Caki2 (cell line): ENCODE results near the gene ALPL. TPM values are rescaled to one million over a fixed set of nuclear protein-coding genes. Genes with fewer than 3 reads are reported as not detected.
"Not testable (repeated sequence)": the region's sequence is repeated elsewhere in the genome, so short reads cannot be mapped to it uniquely, and the experiment has no call there.

Source experiments
- DNase-seq: peaks from one replicate; pipeline ENCODE4 v3.0.0-alpha.2; 2015; ENCODE audit warnings: low read depth
- in situ Hi-C: cut with HindIII; loops from 2 replicates; pipeline ENCODE4 v1.10.0; 2016; ENCODE audit warnings: low sequenced_read_pairs, low pct_unique_long_range_greater_than_20kb, mixed read lengths
- total RNA-seq: library from RNA; depleted of rRNA; stranded (reverse); fragments of >200 nt; shearing (Covaris generic); gene quantifications from 2 replicates; pipeline ENCODE4 v1.2.3, GENCODE V29; 2014; ENCODE audit warnings: low replicate concordance

ALPL gene
- total RNA-seq, 1 experiment from 2014 or later, result 0.14 TPM

- in situ Hi-C loops, result no loop called here
Measured at GRCh38 chr1:21503706-21504377, 5.4 kb upstream of the ALPL start.

GRCh38 chr1:21506804-21507203, 2.4 kb upstream of the ALPL start:
- in situ Hi-C loops, result no loop called here
- DNase-seq, result no peak

More at GRCh38 chr1:21503706-21504377, 5.4 kb upstream of the ALPL start:
- DNase-seq, result no peak

- DNase-seq, result no peak
- in situ Hi-C loops, result no loop called here
Measured at GRCh38 chr1:21507511-21508270, 1.5 kb upstream of the ALPL start.

GRCh38 chr1:21508580-21509350, 458 bp upstream of the ALPL start:
- no peak for DNase-seq
- in situ Hi-C loops, result no loop called here

GRCh38 chr1:21510113-21510493, 880 bp downstream of the ALPL start:
- in situ Hi-C loops, result no loop called here
- DNase-seq, result no peak

GRCh38 chr1:21510885-21511578, 1.8 kb downstream of the ALPL start:
- in situ Hi-C loops, result no loop called here
- no peak for DNase-seq

- in situ Hi-C loops, result no loop called here
- peak; percentile 42 for DNase-seq
Measured at GRCh38 chr1:21511579-21512522, 2.6 kb downstream of the ALPL start.

- in situ Hi-C loops, result no loop called here
- no peak for DNase-seq
Measured at GRCh38 chr1:21514245-21514644, 5.0 kb downstream of the ALPL start.

GRCh38 chr1:21517161-21517589, 8.0 kb downstream of the ALPL start:
- in situ Hi-C loops, result no loop called here
- DNase-seq, result no peak

- in situ Hi-C loops, result no loop called here
- DNase-seq, result no peak
Measured at GRCh38 chr1:21517660-21518480, 8.6 kb downstream of the ALPL start.

GRCh38 chr1:21518774-21519455, 9.7 kb downstream of the ALPL start:
- in situ Hi-C loops, result no loop called here
- DNase-seq, result no peak

GRCh38 chr1:21519486-21520070, 10.4 kb downstream of the ALPL start:
- DNase-seq, in situ Hi-C loops: not testable (repeated sequence)

GRCh38 chr1:21520899-21521716, 11.9 kb downstream of the ALPL start:
- in situ Hi-C loops, result no loop called here
- DNase-seq, result no peak

- in situ Hi-C loops, result no loop called here
- no peak for DNase-seq
Measured at GRCh38 chr1:21521717-21522060, 12.5 kb downstream of the ALPL start.

GRCh38 chr1:21522525-21523038, 13.4 kb downstream of the ALPL start:
- in situ Hi-C loops, result no loop called here
- no peak for DNase-seq
